Panc1 (cell line): ENCODE results near the gene WFIKKN2. TPM values are rescaled to one million over a fixed set of nuclear protein-coding genes. Genes with fewer than 3 reads are reported as not detected.

ENCODE experiments used
- ATAC-seq: fragments of 200-7000 bp; cut with Tn5 transposase; 2 replicates; pipeline ENCODE4 v1.9.1; 2020; ENCODE audit warnings: mild to moderate bottlenecking, moderate library complexity
- BruUV-seq: library from RNA; stranded (reverse); fragments of 400-500 nt; replicated peaks from 2 replicates; lab custom pipeline; 2021; lab: Mats Ljungman, UMichigan
- CTCF ChIA-PET: fragments of 300-600 bp; sonication (Branson Sonifier 250); formaldehyde crosslinking; loops from one replicate; lab custom pipeline; 2022; ENCODE audit warnings: antibody characterized with exemption; lab: Charles Lee
- POLR2A ChIA-PET: fragments of 300-600 bp; sonication (Branson Sonifier 250); formaldehyde crosslinking; loops from one replicate; lab custom pipeline; 2022; ENCODE audit warnings: antibody characterized with exemption; lab: Charles Lee
- DNase-seq: peaks from one replicate; pipeline ENCODE4 v3.0.0-alpha.2; 2010; ENCODE audit warnings: low read depth, low spot score
- H3K27ac ChIP-seq: 2 replicates; pipeline ENCODE4 v1.5.1; 2011; ENCODE audit warnings: mild to moderate bottlenecking, low read length, inconsistent platforms
- H3K27me3 ChIP-seq: fragments of 200-500 bp; sonication (Bioruptor generic); 2 replicates; pipeline ENCODE4 v1.6.0; 2014; ENCODE audit warnings: low read length, inconsistent platforms; ENCODE audit not compliant: control insufficient read depth, insufficient read depth
- H3K36me3 ChIP-seq: fragments of 200-500 bp; sonication (Bioruptor generic); 2 replicates; pipeline ENCODE4 v1.5.1; 2014; ENCODE audit warnings: inconsistent platforms, mild to moderate bottlenecking, low read length, moderate library complexity; ENCODE audit not compliant: control insufficient read depth, insufficient read depth
- H3K4me1 ChIP-seq: 2 replicates; pipeline ENCODE4 v1.5.1; 2011; ENCODE audit warnings: inconsistent platforms, mild to moderate bottlenecking, low read length, moderate library complexity; ENCODE audit not compliant: control insufficient read depth, insufficient read depth
- H3K4me3 ChIP-seq, 2 experiments: 2 replicates each; pipeline ENCODE4 v1.5.1; 2011 to 2012; ENCODE audit warnings: low read depth in 2 of 2, low read length in 2 of 2, mild to moderate bottlenecking in 2 of 2, inconsistent platforms in 1 of 2, moderate library complexity in 1 of 2
- H3K9me3 ChIP-seq: fragments of 200-500 bp; sonication (Bioruptor generic); 2 replicates; pipeline ENCODE4 v1.5.1; 2014; ENCODE audit warnings: low read depth, mild to moderate bottlenecking, inconsistent platforms, low read length, moderate library complexity; ENCODE audit not compliant: control insufficient read depth, insufficient read depth
- POLR2AphosphoS5 ChIP-seq: IDR thresholded peaks from 2 replicates; pipeline ENCODE4 v1.6.1; 2012; ENCODE audit warnings: mild to moderate bottlenecking, low read depth, low read length, moderate library complexity
- SIN3A ChIP-seq: IDR thresholded peaks from 2 replicates; pipeline ENCODE4 v1.6.1; 2012; ENCODE audit warnings: low read depth, mild to moderate bottlenecking, low read length, moderate library complexity, borderline replicate concordance; ENCODE audit not compliant: insufficient read depth
- TCF7L2 ChIP-seq: IDR thresholded peaks from 2 replicates; pipeline ENCODE4 v1.6.1; 2011; ENCODE audit warnings: mild to moderate bottlenecking, low read depth, low read length, inconsistent platforms
- in situ Hi-C: cut with HindIII; loops from 2 replicates; pipeline ENCODE4 v1.10.0; 2016; ENCODE audit warnings: low sequenced_read_pairs, low pct_unique_long_range_greater_than_20kb
- intact Hi-C: fragments of 100-400 bp; cut with micrococcal nuclease; formaldehyde crosslinking; loops from one replicate; pipeline ENCODE4 v1.10.0; 2022; ENCODE audit not compliant: unreplicated experiment
- total RNA-seq: library from RNA; stranded (reverse); gene quantifications from one replicate; pipeline ENCODE4 v1.2.1, GENCODE V29; 2021; ENCODE audit not compliant: unreplicated experiment
- TF ChIP-seq, protein P1 (sequence below), 2 experiments: IDR thresholded peaks; 2 replicates each; pipeline ENCODE4 v1.6.1; 2011 to 2012; ENCODE audit warnings: low read depth in 2 of 2, control low read depth in 1 of 2, low read length in 1 of 2, mild to moderate bottlenecking in 1 of 2, moderate library complexity in 1 of 2; ENCODE audit not compliant: insufficient read depth in 1 of 2
- TF ChIP-seq, protein P2 (sequence below): fragments of 450-650 bp; IDR thresholded peaks from 2 replicates; pipeline ENCODE4 v1.5.1; 2017; ENCODE audit warnings: mild to moderate bottlenecking

Gene WFIKKN2
- total RNA-seq, 1 experiment from 2014 or later = 0.05 TPM

DNA sequence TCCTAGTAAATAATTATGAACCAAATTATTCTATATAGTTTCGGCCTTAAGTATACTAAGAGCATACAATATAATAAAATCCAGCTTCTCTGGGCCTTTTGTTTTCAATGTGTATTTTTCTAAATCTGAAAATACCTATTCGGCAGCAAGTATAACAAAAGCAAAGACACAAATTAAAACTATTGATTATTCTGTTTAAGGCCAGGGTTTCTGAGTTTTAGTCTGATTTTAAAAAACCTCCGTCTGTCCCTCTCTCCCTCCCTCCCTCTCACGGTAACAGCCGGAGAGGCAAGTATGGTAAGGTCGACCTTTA lies 29.3 kb downstream of the WFIKKN2 start:
- in situ Hi-C loops = no loop called here
- intact Hi-C loops = no loop called here
- DNase-seq (no peak), ATAC-seq (no peak)
- H3K27me3 ChIP-seq = no peaks in the 10 kb centered on the region
- H3K36me3 ChIP-seq = peaks cover 25% of the 10 kb centered on the region
- H3K4me3 ChIP-seq = peak overlapping the region; percentile 72 to 95
- TF ChIP-seq, protein P1, sequence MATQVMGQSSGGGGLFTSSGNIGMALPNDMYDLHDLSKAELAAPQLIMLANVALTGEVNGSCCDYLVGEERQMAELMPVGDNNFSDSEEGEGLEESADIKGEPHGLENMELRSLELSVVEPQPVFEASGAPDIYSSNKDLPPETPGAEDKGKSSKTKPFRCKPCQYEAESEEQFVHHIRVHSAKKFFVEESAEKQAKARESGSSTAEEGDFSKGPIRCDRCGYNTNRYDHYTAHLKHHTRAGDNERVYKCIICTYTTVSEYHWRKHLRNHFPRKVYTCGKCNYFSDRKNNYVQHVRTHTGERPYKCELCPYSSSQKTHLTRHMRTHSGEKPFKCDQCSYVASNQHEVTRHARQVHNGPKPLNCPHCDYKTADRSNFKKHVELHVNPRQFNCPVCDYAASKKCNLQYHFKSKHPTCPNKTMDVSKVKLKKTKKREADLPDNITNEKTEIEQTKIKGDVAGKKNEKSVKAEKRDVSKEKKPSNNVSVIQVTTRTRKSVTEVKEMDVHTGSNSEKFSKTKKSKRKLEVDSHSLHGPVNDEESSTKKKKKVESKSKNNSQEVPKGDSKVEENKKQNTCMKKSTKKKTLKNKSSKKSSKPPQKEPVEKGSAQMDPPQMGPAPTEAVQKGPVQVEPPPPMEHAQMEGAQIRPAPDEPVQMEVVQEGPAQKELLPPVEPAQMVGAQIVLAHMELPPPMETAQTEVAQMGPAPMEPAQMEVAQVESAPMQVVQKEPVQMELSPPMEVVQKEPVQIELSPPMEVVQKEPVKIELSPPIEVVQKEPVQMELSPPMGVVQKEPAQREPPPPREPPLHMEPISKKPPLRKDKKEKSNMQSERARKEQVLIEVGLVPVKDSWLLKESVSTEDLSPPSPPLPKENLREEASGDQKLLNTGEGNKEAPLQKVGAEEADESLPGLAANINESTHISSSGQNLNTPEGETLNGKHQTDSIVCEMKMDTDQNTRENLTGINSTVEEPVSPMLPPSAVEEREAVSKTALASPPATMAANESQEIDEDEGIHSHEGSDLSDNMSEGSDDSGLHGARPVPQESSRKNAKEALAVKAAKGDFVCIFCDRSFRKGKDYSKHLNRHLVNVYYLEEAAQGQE (IDR thresholded peaks at IDR 0.05; ENCODE audit: insufficient read depth in 1 of 2, low read depth in 2 of 2, low read length in 1 of 2) = no peak
- TF ChIP-seq, protein P2, sequence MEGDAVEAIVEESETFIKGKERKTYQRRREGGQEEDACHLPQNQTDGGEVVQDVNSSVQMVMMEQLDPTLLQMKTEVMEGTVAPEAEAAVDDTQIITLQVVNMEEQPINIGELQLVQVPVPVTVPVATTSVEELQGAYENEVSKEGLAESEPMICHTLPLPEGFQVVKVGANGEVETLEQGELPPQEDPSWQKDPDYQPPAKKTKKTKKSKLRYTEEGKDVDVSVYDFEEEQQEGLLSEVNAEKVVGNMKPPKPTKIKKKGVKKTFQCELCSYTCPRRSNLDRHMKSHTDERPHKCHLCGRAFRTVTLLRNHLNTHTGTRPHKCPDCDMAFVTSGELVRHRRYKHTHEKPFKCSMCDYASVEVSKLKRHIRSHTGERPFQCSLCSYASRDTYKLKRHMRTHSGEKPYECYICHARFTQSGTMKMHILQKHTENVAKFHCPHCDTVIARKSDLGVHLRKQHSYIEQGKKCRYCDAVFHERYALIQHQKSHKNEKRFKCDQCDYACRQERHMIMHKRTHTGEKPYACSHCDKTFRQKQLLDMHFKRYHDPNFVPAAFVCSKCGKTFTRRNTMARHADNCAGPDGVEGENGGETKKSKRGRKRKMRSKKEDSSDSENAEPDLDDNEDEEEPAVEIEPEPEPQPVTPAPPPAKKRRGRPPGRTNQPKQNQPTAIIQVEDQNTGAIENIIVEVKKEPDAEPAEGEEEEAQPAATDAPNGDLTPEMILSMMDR = no peak
- TF ChIP-seq SIN3A (no peak), POLR2AphosphoS5 (no peak), TCF7L2 (no peak)
- no peaks in the 10 kb centered on the region for H3K9me3 ChIP-seq
- BruUV-seq = no TSS peak
- peaks cover 33% of the 10 kb centered on the region for H3K4me1 ChIP-seq
- peak overlapping the region; percentile 96 for H3K27ac ChIP-seq
- POLR2A ChIA-PET = interaction anchor here (0.6 to 3.2 kb wide), 2 partner anchors 72 to 84 kb away, joined by 3 to 30 read pairs; no protein-coding TSS in a partner anchor
- CTCF ChIA-PET = no interaction called here

DNA sequence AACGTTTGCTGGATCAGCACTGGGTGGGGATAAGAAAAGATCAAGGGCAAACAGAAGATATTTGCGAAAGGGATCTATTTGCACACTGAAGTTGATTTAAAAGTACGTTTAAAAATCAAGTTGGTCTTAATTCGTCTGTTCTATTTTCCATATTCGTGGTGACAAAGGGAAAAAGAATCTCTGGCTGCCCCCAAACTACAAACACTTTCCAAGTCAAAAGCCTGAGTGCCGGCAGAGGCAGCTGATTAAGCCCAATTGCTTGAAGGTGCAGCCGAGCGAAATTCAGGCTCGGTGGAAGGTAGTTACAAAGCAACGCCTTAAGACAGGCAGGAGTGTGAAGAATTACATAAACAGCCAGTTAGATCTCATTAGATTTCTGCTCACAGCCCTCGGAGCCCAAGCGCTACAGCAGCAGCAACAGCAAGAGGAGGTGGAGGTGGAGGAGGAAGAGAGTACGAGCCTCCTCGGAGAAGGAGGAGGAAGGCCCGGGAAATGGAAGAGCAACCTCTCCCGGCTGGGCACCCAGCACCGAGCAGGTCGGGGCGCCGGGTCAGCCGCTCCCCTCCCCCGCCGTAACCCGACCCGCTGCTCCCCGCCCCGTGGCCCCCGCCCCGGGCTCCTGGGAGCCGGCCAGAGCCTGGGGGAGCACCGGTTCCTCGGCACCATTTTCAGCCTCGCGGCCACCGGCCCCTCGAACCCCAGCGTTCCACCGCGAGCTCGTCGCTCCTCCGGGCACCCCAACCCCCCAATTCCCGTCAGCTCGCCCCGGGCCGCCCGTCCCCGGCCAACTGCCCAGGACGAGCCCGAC lies 29.9 kb downstream of the WFIKKN2 start:
- Histone ChIP-seq H3K27ac (peak overlapping the region; percentile 96), H3K4me1 (peaks cover 33% of the 10 kb centered on the region), H3K36me3 (peaks cover 25% of the 10 kb centered on the region), H3K4me3 (peak overlapping the region; percentile 72 to 95), H3K9me3 (no peaks in the 10 kb centered on the region), H3K27me3 (no peaks in the 10 kb centered on the region)
- DNase-seq (peak; percentile 22), ATAC-seq (peak; percentile 8; the same call in 1 of the 2 replicates)
- intact Hi-C loops (no loop called here), in situ Hi-C loops (no loop called here)
- CTCF ChIA-PET = interaction anchor here (0.8 kb wide), 1 partner anchor 17 kb away, joined by 3 read pairs; no protein-coding TSS in a partner anchor
- TF ChIP-seq TCF7L2 (peak; percentile 47; the same call in 1 of the 2 replicates), POLR2AphosphoS5 (peak; percentile 29; the same call in 1 of the 2 replicates), SIN3A (peak; percentile 93; the same call in 1 of the 2 replicates)
- TF ChIP-seq, protein P2 = no peak
- TF ChIP-seq, protein P1 (IDR thresholded peaks at IDR 0.05; ENCODE audit: insufficient read depth in 1 of 2, low read depth in 2 of 2, low read length in 1 of 2) = no peak
- POLR2A ChIA-PET = interaction anchor here (0.5 to 3.2 kb wide), 7 partner anchors 27 to 262 kb away, joined by 3 to 30 read pairs (median 5); no protein-coding TSS in a partner anchor
- no TSS peak for BruUV-seq
